SW 1271 (cell line): ENCODE measurements around the gene TBKBP1.
A peak's percentile ranks its signal among the peaks of the same experiment; 100 is the strongest.

ENCODE experiments used
- DNase-seq, 2 experiments: peaks; one replicate each; lab custom pipeline; 2025; lab: John Stamatoyannopoulos, UW

Gene TBKBP1, protein sequence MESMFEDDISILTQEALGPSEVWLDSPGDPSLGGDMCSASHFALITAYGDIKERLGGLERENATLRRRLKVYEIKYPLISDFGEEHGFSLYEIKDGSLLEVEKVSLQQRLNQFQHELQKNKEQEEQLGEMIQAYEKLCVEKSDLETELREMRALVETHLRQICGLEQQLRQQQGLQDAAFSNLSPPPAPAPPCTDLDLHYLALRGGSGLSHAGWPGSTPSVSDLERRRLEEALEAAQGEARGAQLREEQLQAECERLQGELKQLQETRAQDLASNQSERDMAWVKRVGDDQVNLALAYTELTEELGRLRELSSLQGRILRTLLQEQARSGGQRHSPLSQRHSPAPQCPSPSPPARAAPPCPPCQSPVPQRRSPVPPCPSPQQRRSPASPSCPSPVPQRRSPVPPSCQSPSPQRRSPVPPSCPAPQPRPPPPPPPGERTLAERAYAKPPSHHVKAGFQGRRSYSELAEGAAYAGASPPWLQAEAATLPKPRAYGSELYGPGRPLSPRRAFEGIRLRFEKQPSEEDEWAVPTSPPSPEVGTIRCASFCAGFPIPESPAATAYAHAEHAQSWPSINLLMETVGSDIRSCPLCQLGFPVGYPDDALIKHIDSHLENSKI

DNA sequence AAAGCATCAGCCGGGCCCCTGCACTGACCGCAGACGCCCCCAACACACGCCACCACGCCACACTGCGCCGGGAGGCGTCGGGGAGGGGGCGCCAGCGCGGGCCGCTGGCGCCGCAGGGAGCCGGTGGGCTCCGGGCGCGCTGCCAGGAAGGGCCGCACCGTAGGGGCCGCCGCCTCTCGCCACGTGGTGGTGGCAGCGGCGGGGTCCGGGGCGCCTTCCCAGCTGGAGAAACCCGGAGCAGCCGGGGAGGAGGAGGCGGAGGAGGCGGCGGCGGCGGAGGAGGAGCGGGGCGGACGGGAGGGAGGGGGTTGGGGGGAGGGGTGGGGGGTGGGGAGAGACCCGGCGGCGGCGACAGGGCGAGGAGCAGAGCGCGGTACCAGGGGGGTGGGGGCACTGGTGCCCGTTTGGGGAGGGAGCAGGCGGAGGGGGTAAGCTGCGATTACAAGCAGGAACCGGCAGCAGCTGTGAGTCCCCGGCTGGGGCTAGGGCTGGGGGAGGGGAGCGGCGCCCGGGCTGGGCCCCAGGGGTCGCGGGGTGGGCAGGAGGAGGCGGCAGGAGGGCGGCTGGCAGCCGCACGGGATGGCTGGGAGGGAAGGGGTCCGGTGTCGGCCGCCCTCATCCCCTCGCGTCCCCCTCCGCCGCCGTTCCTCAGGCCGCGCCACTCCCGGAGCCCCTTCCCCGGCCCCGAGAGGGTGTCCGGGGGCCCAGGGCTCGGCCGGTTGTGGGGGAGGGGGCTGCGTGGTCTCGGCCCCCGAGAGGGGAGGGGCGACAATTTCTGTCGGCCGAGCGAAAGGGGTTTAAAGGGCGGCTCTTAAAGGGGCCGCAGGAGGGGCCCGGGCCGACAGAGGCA, at the start of gene TBKBP1:
Gene TBKBP1, plus strand, starts transcription at position 431 of the 850 bp plus-strand sequence. CDS start 1,952 bp downstream, outside the sequence.
- DNase-seq: no peak

DNA sequence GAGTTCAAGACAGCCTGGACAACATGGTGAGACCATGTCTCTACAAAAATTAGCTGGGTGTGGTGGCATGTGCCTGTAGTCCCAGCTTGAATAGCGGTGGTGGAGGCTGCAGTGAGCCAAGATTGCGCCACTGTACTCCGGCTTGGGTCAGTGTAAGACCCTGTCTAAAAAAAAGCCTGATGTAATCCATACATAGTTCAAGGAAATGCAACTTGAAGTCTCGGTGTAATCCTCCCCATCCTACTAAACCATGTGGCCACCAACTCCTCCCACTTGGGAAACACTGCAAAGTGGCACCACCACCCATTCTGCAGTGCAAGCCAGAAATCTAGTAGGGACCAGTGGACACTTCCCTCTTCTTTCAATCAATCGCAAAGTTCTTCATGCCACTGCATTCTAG, 49.6 kb upstream of the TBKBP1 start:
- no peak for DNase-seq

DNA sequence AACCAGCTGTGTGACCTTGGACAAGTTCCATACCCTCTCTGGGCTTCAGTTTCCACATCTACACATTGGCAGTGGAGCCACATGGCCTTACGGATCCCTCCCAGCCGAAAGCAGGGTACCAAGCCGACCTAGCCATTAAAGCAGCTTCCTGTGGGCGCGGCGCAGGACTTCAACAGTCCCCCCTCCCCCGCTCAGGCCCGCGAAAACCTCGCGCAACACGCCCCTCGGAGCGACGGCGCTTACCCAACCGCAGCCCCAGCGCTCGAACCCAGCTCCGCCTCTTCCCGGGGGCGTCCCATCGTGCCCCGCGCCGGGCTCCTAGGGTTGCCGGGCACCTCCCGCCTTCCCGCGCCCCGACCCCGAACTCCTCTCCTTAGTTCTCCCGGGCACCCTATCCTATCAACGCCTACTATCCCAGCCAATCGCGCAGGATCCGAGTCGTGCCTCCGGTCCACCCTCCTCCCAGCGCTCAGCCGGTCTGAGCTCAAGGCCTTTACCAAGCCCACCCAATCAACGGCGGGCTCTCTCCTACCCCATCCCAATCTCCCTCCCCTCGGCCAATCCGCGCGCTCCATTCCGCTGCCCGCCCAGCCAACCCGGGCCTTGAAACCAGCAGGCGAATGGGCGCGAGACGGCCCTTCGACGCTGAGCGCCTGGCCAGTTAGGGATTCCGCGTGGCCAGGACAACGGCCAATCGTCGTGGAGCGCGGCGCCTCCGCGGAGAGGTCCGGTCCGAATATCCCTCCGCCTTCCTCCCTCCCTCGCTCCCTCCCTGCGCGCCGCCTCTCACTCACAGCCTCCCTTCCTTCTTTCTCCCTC, 44.6 kb upstream of the TBKBP1 start, which contains the start of gene KPNB1:
Gene KPNB1, plus strand, starts transcription at position 767 of the 819 bp plus-strand sequence. CDS start 326 bp downstream, outside the sequence.
- peak; percentile 99 for DNase-seq

DNA sequence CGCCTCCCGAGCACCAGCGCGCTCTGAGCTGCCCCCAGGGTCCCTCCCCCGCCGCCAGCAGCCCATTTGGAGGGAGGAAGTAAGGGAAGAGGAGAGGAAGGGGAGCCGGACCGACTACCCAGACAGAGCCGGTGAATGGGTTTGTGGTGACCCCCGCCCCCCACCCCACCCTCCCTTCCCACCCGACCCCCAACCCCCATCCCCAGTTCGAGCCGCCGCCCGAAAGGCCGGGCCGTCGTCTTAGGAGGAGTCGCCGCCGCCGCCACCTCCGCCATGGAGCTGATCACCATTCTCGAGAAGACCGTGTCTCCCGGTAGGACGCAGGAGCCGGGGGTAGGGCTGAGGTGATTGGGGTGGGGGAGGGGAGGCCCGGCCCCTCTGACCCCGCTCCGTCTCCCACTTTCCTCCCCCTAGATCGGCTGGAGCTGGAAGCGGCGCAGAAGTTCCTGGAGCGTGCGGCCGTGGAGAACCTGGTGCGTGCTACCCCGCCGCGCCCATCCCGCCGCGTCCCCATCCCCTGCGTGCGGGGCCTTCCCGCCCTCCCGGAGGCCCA, 43.9 kb upstream of the TBKBP1 start:
- DNase-seq: peak; percentile 46 to 54

DNA sequence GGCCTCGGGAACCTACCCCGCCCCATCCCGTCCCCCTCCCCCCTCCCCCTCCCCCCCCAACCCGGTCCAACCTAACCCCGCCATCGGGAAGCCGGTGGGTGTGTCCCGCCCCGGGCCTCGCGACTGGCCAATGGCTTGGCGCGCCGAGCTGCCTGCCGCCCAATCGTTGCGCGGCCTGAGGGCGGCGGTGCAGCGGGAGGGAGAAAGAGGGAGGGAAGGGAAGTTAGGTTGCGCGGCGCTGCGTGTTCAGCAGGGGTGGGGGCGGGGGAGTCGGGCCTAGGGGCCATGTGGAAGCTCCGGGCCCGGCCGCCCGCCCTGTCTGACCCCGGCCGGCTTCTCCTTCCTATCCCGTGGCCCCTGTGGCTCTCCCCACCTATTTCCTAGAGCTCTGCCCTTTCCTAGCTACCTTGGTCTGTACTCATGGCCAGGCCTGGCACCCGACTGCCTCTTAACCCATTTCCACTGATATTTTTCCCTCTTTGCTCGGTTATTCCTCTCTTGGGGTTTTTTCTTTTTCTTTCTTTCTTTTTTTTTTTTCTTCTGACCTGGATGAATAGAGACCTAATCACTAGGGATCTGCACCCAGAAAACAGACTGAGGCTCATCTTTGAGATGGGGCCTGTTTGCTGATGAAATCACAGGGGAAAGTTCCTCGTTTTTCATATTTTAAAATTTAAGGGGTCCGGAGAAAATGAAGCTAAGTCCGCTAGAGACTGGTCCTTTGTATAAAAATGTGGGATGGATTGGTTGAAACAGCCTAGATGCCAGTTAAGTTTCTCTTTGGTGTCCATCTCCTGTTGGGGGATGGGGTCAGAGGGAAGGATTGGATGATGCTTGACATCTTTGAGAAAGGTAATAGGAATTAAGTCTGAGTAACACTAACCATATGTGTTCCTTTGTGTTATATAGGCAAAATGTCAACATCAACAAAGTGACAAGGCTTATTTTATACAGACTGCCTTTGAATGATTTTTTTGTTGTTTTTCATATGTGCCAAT, 43.1 kb upstream of the TBKBP1 start:
- DNase-seq: peak; percentile 92 to 94

DNA sequence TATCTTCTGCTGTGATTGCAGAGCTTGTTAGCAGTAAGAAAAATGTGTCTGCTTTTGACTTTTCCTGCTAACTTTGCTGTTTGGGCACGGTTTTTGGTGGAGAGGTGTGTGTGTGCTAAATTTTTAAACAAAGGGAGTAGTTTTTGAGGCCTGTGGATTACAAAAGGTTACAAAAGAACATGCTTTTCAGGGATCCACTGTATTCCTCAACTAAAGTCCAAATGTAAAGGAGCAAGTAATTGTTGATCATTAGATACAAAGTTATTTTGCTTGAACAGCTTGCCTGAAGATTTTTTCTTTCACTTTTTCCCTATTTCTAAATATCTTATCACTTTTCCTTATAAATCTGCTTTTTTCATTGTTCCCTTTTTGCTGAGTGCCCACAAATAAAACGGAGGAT, 42.3 kb upstream of the TBKBP1 start:
- DNase-seq: no peak

DNA sequence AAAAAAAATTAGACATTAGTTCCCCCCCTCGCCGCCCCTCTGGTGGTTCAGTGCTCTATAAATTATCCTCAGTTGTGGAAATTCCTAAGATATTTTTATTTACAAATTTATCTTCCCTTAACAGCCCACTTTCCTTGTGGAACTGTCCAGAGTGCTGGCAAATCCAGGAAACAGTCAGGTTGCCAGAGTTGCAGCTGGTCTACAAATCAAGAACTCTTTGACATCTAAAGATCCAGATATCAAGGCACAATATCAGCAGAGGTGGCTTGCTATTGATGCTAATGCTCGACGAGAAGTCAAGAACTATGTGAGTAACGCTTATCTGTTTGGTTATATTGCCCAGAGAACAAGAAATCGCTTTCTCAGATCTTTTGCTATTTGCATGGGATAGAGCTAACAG, 41.4 kb upstream of the TBKBP1 start:
- DNase-seq: no peak

DNA sequence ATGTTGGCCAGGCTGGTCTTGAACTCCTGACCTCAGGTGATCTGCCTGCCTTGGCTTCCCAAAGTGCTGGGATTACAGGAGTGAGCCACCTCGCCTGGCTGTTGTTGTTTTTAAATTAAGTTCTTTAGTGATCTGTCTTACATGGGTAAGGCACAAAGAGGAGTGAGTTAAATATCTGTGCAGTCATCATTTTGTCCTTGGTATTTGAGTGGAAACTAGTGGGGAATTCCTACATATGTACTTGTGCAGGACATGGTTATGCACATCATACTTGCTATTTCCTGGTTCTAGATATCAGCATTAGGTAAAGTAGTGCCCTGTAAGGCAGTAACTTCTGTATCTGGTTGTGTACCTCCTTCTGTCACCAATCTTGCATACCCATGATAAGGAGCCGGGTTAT, 40.5 kb upstream of the TBKBP1 start:
- DNase-seq: no peak

DNA sequence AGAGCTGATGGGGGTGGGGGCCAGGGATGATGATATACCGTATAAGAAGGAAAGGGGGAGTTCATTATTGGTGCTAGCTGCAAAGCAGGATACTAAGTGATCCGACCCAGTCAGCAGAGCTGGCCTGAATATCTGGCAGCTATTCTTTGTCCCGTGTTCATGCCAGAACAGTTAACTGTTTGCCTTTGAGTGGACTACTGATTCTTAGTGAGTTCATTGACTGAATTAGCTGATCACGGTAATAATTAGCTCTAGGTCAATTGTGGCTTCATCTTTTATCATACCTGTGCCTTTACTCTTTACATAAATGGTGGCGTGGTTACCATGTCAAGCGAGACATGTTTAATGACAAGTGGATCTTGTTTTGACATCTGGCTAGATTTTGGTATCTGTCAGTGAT, 39.0 kb upstream of the TBKBP1 start:
- DNase-seq: no peak

DNA sequence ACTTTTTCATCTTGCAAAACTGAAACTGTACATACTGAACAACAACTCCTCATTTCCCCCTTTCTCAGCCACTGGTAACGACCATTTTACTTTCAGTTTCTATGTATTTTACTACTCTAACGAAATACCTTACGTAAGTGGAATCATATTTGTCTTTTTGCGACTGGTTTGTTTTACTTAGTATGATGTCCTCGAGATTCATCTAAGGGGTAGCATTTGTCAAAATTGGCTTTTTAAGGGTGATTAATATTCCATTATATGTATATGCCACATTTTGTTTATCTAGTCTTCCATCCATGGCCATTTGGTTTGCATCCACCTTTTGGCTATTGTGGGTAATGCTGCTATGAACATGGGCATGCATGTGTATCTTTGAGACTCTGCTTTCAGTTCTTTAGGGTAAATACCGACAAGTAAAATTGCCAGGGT, 33.9 kb upstream of the TBKBP1 start:
- DNase-seq: no peak

DNA sequence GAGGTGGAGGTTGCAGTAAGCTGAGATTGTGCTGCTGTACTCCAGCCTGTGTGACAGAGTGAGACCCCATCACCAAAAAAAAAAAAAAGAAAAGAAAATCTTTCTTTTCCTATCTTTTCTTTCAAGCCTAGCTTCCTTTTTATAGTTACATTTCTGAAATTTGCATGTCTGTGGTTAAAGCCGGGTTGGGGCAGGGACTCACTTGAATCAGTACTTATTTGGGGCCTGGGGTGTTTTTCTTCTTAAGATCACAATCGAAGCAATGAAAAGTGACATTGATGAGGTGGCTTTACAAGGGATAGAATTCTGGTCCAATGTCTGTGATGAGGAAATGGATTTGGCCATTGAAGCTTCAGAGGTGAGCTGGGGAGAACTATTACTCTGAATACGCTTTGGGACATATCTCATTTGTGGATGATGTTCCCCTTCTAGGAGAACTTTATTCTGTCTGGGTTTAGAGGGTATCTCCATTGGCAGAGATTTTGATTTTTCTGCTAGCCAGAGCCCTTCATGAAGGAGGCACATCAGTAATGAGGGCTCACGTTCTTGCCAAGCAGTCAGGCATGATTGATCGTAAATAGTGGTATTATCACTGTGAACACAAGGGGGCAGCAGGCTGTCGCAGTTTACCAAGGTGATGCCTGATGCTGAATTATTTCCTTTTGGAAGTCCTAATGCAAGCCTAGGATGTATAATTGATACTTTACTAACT, 29.9 kb upstream of the TBKBP1 start:
- DNase-seq: peak in 1 of 2 experiments; percentile 67

DNA sequence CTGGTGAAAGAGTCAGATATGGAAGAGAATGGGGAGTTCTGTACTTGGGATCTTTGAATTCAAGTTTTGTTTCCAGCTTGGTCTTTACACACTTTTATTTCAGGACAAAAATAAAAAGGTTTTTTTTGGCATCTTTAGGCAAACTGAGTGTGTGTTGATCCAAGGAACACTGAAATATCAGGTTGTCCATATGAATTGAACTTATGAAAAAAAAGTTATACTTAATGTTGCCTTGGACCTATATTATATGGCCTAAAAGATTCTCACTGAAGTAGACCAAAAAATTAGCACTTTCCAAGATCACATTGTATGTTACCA, 29.4 kb upstream of the TBKBP1 start:
- no peak for DNase-seq

DNA sequence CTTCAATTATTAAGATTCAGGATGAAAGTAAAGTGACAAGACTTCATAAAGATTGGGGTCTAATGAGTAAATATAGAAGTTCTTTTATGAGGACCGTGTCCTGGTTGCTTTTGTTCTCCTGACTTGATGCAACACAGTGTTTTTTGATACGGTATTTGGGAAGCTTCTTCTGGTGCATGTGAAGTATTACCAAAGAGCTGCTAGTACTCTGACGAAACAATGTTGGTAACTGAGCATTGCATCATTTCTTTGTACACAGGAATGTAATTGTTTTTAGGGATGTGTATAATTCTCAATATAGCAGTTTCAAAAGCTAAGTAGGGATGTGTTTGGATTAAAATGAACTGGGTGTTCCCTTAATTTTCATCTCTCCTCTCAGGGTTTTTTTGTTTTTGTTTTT, 28.3 kb upstream of the TBKBP1 start:
- DNase-seq: no peak

DNA sequence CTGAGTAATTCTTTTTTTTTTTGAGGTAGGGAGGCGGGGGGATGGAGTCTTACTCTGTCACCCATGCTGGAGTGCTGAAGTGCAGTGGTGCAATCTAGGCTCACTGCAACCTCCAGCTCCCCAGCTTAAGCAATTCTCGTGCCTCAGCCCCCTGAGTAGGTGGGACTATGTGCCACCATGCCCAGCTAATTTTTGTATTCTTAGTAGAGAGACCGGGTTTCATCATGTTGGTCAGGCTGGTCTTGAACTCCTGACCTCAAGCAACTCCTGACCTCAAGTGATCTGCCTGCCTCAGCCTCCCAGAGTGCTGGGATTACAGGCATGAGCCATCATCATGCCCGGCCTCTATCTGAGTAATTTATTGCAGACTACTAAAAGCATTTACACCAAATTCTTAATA, 24.9 kb upstream of the TBKBP1 start:
- DNase-seq: no peak

DNA sequence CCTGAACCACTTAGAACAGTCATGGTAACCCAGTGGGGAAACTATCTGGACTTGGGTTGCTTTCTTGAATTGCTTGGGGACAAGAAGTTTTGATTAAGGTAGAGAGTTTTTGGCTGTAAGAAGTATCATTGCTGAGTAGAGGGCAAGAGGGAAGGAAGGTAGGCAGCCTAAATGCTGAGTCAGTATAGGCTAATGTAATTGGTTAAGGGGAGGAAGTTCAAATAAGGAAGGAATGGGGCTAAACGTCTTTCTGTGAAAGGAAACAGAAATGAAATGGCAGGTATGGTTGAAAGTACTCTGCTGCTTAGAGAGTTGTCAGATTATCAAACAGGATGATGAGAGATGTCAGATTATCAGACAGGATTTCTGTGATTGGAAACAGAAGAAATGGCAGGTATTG, 23.9 kb upstream of the TBKBP1 start:
- DNase-seq: no peak

DNA sequence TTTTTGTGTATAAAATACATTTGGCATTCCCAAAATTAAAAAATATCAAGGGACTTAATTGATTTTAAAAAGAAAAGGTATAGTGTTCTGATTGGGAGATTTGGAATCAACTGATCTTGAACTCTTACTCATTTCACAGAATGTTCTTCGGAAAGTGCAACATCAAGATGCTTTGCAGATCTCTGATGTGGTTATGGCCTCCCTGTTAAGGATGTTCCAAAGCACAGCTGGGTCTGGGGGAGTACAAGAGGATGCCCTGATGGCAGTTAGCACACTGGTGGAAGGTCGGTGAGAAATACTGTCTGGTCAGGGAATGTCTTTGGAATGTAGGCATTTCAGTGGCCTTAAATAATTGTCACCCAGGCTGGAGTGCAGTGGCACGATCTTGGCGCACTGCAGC, 19.5 kb upstream of the TBKBP1 start:
- no peak for DNase-seq

DNA sequence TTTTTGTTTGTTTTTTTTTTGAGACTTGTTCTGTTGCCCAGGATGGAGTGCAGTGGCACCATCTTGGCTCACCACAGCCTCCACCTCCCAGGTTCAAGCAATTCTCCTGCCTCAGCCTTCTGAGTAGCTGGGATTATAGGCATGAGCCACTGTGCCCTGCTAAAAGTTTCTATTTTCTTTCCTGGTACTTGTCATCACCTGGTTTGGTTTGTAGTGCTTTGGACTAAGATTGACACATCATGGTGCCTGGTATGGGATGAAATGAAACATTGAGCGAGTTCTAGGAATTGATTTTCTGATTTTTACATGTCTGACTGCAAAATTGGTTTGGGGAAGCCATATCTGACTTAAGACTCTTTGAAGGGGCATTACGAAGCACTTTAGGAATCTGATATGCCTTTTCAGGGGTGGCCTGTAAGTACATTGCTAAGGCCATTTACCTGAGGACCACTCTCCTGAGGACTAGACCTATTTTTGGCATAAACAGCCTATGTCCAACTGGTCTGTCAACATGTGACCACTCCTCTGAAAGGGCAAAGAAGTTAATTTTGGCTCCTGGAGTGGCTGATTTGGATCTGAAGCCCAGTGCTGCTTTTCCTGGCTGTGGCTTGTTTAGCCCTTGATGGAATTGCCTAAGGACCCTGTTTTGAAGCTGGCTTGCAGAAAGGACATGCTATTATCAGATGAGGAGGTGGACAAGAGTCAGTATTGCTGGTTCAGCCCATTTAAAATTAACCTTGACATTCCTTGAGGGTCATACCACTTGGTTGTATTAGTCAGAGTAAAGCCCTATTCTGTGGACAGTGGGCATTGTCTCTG, 18.4 kb upstream of the TBKBP1 start:
- DNase-seq: no peak

DNA sequence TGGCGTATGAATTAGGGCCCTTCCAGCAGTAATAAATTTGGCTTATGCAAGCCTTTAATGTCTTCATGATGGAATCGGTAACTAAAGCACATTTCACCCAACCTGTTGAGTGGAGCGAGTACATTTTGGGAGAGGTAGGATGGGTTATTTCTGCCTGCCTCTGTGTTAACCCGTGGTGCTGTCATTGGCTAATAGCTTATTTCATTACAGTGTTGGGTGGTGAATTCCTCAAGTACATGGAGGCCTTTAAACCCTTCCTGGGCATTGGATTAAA, 17.8 kb upstream of the TBKBP1 start:
- no peak for DNase-seq
